GM18907 (cell line): ENCODE data around the gene MAN2C1.
"Not testable (repeated sequence)": the region's sequence is repeated elsewhere in the genome, so short reads cannot be mapped to it uniquely, and the experiment has no call there.

Experiments used
- ATAC-seq: cut with Tn5 transposase; IDR thresholded peaks from one replicate; pipeline ENCODE4 v1.9.1; 2021; ENCODE audit warnings: mild to moderate bottlenecking, moderate library complexity; ENCODE audit not compliant: unreplicated experiment

The MAN2C1 gene

GRCh38 chr15:75313116-75313845, 55.1 kb downstream of the MAN2C1 start:
- ATAC-seq = no peak

- not testable (repeated sequence) for ATAC-seq
These were observed 55.9 kb downstream of the MAN2C1 start for GRCh38 chr15:75312548-75312947.

GRCh38 chr15:75309711-75310110, 58.7 kb downstream of the MAN2C1 start:
- no peak for ATAC-seq

GRCh38 chr15:75307778-75308390, 60.5 kb downstream of the MAN2C1 start:
- no peak for ATAC-seq

GRCh38 chr15:75306188-75306587, 62.2 kb downstream of the MAN2C1 start:
- ATAC-seq = no peak
